Fibroblast of lung (primary cell): Measurements from ENCODE around the gene CEP78. TPM values are rescaled to one million over a fixed set of nuclear protein-coding genes. Genes with fewer than 3 reads are reported as not detected.

ENCODE experiments used
- DNase-seq, 2 donors: peaks; one replicate each; pipeline versions ENCODE4 v3.0.0 to v3.0.0-alpha.2; 2010; ENCODE audit warnings: low read depth in 2 of 2
- H2AFZ ChIP-seq: 2 replicates; pipeline ENCODE4 v1.5.1; 2012; ENCODE audit warnings: low read length, control low read depth, inconsistent platforms
- H3K27ac ChIP-seq: 2 replicates; pipeline ENCODE4 v1.5.1; 2011; ENCODE audit warnings: low read length, control low read depth; ENCODE audit not compliant: insufficient read depth
- H3K27me3 ChIP-seq: 2 replicates; pipeline ENCODE4 v1.5.1; 2011; ENCODE audit warnings: mild to moderate bottlenecking, low read length; ENCODE audit not compliant: control insufficient read depth, insufficient read depth
- H3K36me3 ChIP-seq: 2 replicates; pipeline ENCODE4 v1.5.1; 2011; ENCODE audit warnings: low read length; ENCODE audit not compliant: control insufficient read depth, insufficient read depth
- H3K4me1 ChIP-seq: 2 replicates; pipeline ENCODE4 v1.5.1; 2011; ENCODE audit warnings: low read length; ENCODE audit not compliant: control insufficient read depth, insufficient read depth; ENCODE audit errors: extremely low read depth
- H3K4me2 ChIP-seq: 2 replicates; pipeline ENCODE4 v1.5.1; 2011; ENCODE audit warnings: low read length, control low read depth; ENCODE audit not compliant: insufficient read depth; ENCODE audit errors: extremely low read depth
- H3K4me3 ChIP-seq, 4 experiments: fragments of 200-600 bp in 1 of 4; sonication (generic) in 1 of 4; replicated peaks in 1 of 4; 2 replicates each; pipeline ENCODE4 v1.5.1; 2011 to 2016; ENCODE audit warnings: low read length in 4 of 4, low read depth in 3 of 4, mild to moderate bottlenecking in 3 of 4, control low read depth in 2 of 4, inconsistent platforms in 1 of 4, mixed read lengths in 1 of 4; ENCODE audit not compliant: insufficient read depth in 1 of 4; ENCODE audit errors: control extremely low read depth in 1 of 4
- H3K79me2 ChIP-seq: 2 replicates; pipeline ENCODE4 v1.5.1; 2012; ENCODE audit warnings: mild to moderate bottlenecking, low read length, inconsistent platforms; ENCODE audit not compliant: control insufficient read depth, insufficient read depth
- H3K9ac ChIP-seq: 2 replicates; pipeline ENCODE4 v1.5.1; 2011; ENCODE audit warnings: mild to moderate bottlenecking, low read length, control low read depth; ENCODE audit not compliant: insufficient read depth
- H3K9me3 ChIP-seq: 2 replicates; pipeline ENCODE4 v1.5.1; 2012; ENCODE audit warnings: low read depth, low read length; ENCODE audit not compliant: control insufficient read depth, insufficient read depth
- H4K20me1 ChIP-seq: 2 replicates; pipeline ENCODE4 v1.5.1; 2011; ENCODE audit warnings: low read length; ENCODE audit not compliant: control insufficient read depth, insufficient read depth; ENCODE audit errors: extremely low read depth
- CTCF ChIP-seq, 2 donors: IDR thresholded peaks in 1 of 2; conservative IDR thresholded peaks in 1 of 2; 1 replicate in 1 of 2; 2 replicates in 1 of 2; pipeline ENCODE4 v1.5.1; 2011 to 2012; ENCODE audit warnings: low read length in 2 of 2, control low read depth in 1 of 2, inconsistent platforms in 1 of 2, low read depth in 1 of 2, mild to moderate bottlenecking in 1 of 2
- EZH2 ChIP-seq: IDR thresholded peaks from 2 replicates; pipeline ENCODE4 v1.5.1; 2012; ENCODE audit warnings: low read length, control low read depth, mild to moderate bottlenecking; ENCODE audit errors: missing control alignments
- polyA plus RNA-seq, 2 donors: library from polyadenylated mRNA; depleted of rRNA in 1 of 2; stranded (reverse) in 1 of 2; unstranded in 1 of 2; fragments of >200 nt; gene quantifications; 2 replicates each; pipeline ENCODE4 v1.2.1, GENCODE V29; 2011 to 2012; ENCODE audit warnings: missing spikeins in 1 of 2
- total RNA-seq: library from RNA; depleted of rRNA; stranded (reverse); fragments of >200 nt; gene quantifications from 2 replicates; pipeline ENCODE4 v1.2.1, GENCODE V29; 2014

The CEP78 gene
- total and polyA plus RNA-seq, 2 donors (not counting 1 experiment from before 2014, with no cell fraction given), result 8.9 to 10.4 TPM

GRCh38 chr9:78286125-78286524, 50.2 kb downstream of the CEP78 start:
- Histone ChIP-seq H4K20me1 (no peaks in the 10 kb centered on the region), H3K36me3 (no peaks in the 10 kb centered on the region), H3K27me3 (no peaks in the 10 kb centered on the region), H3K4me2 (no peak overlapping the region), H2AFZ (no peak overlapping the region), H3K9ac (no peak overlapping the region), H3K27ac (no peak overlapping the region), H3K4me3 (no peak overlapping the region), H3K79me2 (no peaks in the 10 kb centered on the region), H3K4me1 (no peaks in the 10 kb centered on the region), H3K9me3 (no peaks in the 10 kb centered on the region)
- DNase-seq, result no peak
- TF ChIP-seq EZH2 (no peak), CTCF (conservative IDR thresholded peaks at IDR 0.05 in 1 of 2, IDR thresholded peaks at IDR 0.05 in 1 of 2; ENCODE audit: low read depth in 1 of 2, low read length in 2 of 2) (no peak)

- Histone ChIP-seq H3K27ac (no peak overlapping the region), H4K20me1 (no peaks in the 10 kb centered on the region), H3K9ac (no peak overlapping the region), H3K4me2 (no peak overlapping the region), H3K27me3 (no peaks in the 10 kb centered on the region), H3K4me1 (no peaks in the 10 kb centered on the region), H3K79me2 (no peaks in the 10 kb centered on the region), H2AFZ (no peak overlapping the region), H3K36me3 (no peaks in the 10 kb centered on the region), H3K4me3 (no peak overlapping the region), H3K9me3 (no peaks in the 10 kb centered on the region)
- no peak for DNase-seq
- TF ChIP-seq EZH2, result no peak
- TF ChIP-seq CTCF (conservative IDR thresholded peaks at IDR 0.05 in 1 of 2, IDR thresholded peaks at IDR 0.05 in 1 of 2; ENCODE audit: low read depth in 1 of 2, low read length in 2 of 2), result no peak
Measured at GRCh38 chr9:78286946-78287388, 51.1 kb downstream of the CEP78 start.

- Histone ChIP-seq H3K9me3 (no peaks in the 10 kb centered on the region), H3K27ac (no peak overlapping the region), H2AFZ (no peak overlapping the region), H3K36me3 (no peaks in the 10 kb centered on the region), H3K9ac (no peak overlapping the region), H3K79me2 (no peaks in the 10 kb centered on the region), H3K27me3 (no peaks in the 10 kb centered on the region), H3K4me2 (no peak overlapping the region), H3K4me3 (no peak overlapping the region), H4K20me1 (no peaks in the 10 kb centered on the region), H3K4me1 (no peaks in the 10 kb centered on the region)
- no peak for TF ChIP-seq EZH2
- TF ChIP-seq CTCF (conservative IDR thresholded peaks at IDR 0.05 in 1 of 2, IDR thresholded peaks at IDR 0.05 in 1 of 2; ENCODE audit: low read depth in 1 of 2, low read length in 2 of 2), result no peak
- no peak for DNase-seq
Measured at GRCh38 chr9:78288214-78288892, 52.5 kb downstream of the CEP78 start.
